ENCODE results near the gene GNRH2. TPM values are rescaled to one million over a fixed set of nuclear protein-coding genes. Genes with fewer than 3 reads are reported as not detected.

Gene GNRH2
- total RNA-seq, 1 donor from 2014 or later: 1.2 TPM

GRCh38 chr20:3045816-3046676 lies 2.6 kb downstream of the GNRH2 start, which contains the start of gene MRPS26:
Gene MRPS26 (plus strand): TSS chr20:3046052. CDS start chr20:3046069, 17 bp downstream.
- peak; percentile 94 for DNase-seq
- peaks cover 19% of the 10 kb centered on the region for H3K4me1 Mint-ChIP-seq (ENCODE audit: low read depth, unreplicated experiment)
- no peaks in the 10 kb centered on the region for H3K36me3 Mint-ChIP-seq (ENCODE audit: unreplicated experiment)
- H3K4me3 Mint-ChIP-seq (ENCODE audit: unreplicated experiment): peak within 1 kb of the TSS; percentile 91
- peaks cover 10% of the 10 kb centered on the region for H3K9me3 Mint-ChIP-seq (ENCODE audit: unreplicated experiment)
- H3K27ac Mint-ChIP-seq (ENCODE audit: unreplicated experiment): peak within 1 kb of the TSS; percentile 85
- no peak for TF ChIP-seq CTCF (IDR thresholded peaks at IDR 0.05; ENCODE audit: partially characterized antibody, unreplicated experiment)
- H3K27me3 Mint-ChIP-seq (ENCODE audit: unreplicated experiment): peaks cover 7% of the 10 kb centered on the region

GRCh38 chr20:3046677-3047462 lies 3.4 kb downstream of the GNRH2 start:
- no peak overlapping the region for H3K27ac Mint-ChIP-seq (ENCODE audit: unreplicated experiment)
- peaks cover 15% of the 10 kb centered on the region for H3K4me1 Mint-ChIP-seq (ENCODE audit: low read depth, unreplicated experiment)
- no peak for TF ChIP-seq CTCF (IDR thresholded peaks at IDR 0.05; ENCODE audit: partially characterized antibody, unreplicated experiment)
- H3K9me3 Mint-ChIP-seq (ENCODE audit: unreplicated experiment): peaks cover 10% of the 10 kb centered on the region
- peaks cover 6% of the 10 kb centered on the region for H3K27me3 Mint-ChIP-seq (ENCODE audit: unreplicated experiment)
- peak overlapping the region; percentile 88 for H3K4me3 Mint-ChIP-seq (ENCODE audit: unreplicated experiment)
- no peak for DNase-seq
- H3K36me3 Mint-ChIP-seq (ENCODE audit: unreplicated experiment): no peaks in the 10 kb centered on the region

GRCh38 chr20:3047486-3048419 lies 4.3 kb downstream of the GNRH2 start:
- no peak overlapping the region for H3K27ac Mint-ChIP-seq (ENCODE audit: unreplicated experiment)
- DNase-seq: no peak
- H3K4me1 Mint-ChIP-seq (ENCODE audit: low read depth, unreplicated experiment): peaks cover 8% of the 10 kb centered on the region
- H3K4me3 Mint-ChIP-seq (ENCODE audit: unreplicated experiment): peak overlapping the region; percentile 88
- H3K36me3 Mint-ChIP-seq (ENCODE audit: unreplicated experiment): no peaks in the 10 kb centered on the region
- peaks cover 4% of the 10 kb centered on the region for H3K27me3 Mint-ChIP-seq (ENCODE audit: unreplicated experiment)
- peaks cover 5% of the 10 kb centered on the region for H3K9me3 Mint-ChIP-seq (ENCODE audit: unreplicated experiment)
- no peak for TF ChIP-seq CTCF (IDR thresholded peaks at IDR 0.05; ENCODE audit: partially characterized antibody, unreplicated experiment)

GRCh38 chr20:3051385-3052019 lies 8.1 kb downstream of the GNRH2 start:
- no peak for DNase-seq
- peak; percentile 29 for TF ChIP-seq CTCF (IDR thresholded peaks at IDR 0.05; ENCODE audit: partially characterized antibody, unreplicated experiment)
- H3K4me3 Mint-ChIP-seq (ENCODE audit: unreplicated experiment): no peak overlapping the region
- no peaks in the 10 kb centered on the region for H3K9me3 Mint-ChIP-seq (ENCODE audit: unreplicated experiment)
- H3K4me1 Mint-ChIP-seq (ENCODE audit: low read depth, unreplicated experiment): peaks cover 4% of the 10 kb centered on the region
- no peaks in the 10 kb centered on the region for H3K36me3 Mint-ChIP-seq (ENCODE audit: unreplicated experiment)
- no peaks in the 10 kb centered on the region for H3K27me3 Mint-ChIP-seq (ENCODE audit: unreplicated experiment)
- H3K27ac Mint-ChIP-seq (ENCODE audit: unreplicated experiment): no peak overlapping the region

Data from glutamatergic neuron (in vitro differentiated cells).